Hippocampal formation (tissue), 2 donors: Measurements from ENCODE around the gene ZNF292.
"Not testable (repeated sequence)": the region's sequence is repeated elsewhere in the genome, so short reads cannot be mapped to it uniquely, and the experiment has no call there.

Experiments
- DNase-seq, 2 donors: peaks; one replicate each; lab custom pipeline; 2025; lab: John Stamatoyannopoulos, UW

The ZNF292 gene

DNA sequence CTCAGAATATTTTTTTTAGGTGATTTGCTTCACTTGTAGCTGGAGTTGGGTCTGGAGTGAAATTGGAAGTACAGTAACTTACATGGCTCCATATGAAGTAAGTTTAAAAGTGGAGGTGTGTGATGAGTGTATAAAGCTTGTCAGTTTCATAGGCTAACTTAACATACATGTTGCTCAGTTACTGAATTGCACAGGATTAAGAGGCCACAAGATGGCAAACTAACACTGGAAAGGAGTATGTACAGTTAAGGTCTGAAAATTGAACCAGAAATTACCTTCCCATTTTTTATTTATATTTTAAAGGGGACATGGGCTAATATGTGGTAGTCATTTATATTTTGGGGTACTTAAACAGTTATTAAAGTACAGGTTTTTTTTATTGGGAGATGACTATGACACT is 121.8 kb downstream of the ZNF292 start:
- DNase-seq: no peak

DNA sequence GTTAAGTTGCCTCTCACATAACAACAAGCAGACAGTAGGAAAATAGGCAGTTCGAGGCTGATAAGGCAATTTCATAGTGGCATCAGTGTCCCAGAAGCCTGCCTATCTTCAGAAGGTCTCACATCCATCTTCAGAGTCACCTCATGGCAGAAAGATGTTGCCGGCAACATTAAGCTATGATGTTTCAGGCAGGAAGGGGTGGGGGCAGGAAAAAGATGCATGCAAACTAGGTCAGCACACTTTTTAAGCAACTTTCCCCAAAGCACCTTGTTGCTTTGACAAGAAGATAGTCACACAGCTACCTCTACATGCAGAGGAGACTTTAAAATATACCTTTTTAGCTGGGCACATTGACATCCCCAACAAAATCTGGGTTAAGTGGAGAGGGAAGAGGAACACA is 123.8 kb downstream of the ZNF292 start:
- DNase-seq: no peak

DNA sequence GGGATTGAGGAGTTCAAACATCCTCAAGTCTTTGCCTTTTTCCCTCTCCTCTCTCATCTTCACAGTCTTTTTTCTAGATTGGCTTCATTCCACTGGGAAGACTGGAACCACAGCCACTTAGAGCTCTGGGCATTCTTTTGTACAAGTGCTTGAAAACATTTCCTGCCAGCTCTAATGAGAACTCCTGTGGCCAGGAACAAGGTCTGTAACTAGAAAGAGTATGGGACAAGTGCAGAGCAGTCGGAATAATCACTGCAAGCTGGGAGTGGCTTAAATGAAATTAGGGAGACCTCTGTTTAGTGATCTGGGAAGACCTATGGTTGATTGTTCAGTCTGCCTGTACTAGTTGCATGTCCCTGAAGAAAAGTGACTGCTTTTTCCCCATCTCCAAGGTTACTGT is 126.1 kb downstream of the ZNF292 start:
- no peak for DNase-seq

DNA sequence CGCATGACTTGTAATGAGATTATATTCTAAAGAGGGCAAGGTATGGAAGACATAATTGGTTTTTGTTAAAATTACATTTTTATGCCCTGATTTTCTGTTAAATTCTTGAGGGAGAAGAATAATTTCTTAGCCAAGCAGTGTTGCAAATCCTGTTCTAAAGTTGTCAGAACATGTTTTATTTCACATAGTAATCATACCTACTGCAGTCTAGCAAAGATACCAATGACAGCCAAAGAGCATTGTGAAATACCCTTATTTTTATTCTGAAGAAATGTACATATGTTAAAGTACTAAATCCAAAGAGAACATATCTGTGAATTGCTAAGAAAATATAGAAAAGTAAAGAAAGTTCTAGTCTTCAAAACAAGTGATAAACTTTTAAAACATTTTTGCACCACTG is 127.4 kb downstream of the ZNF292 start:
- DNase-seq: no peak

DNA sequence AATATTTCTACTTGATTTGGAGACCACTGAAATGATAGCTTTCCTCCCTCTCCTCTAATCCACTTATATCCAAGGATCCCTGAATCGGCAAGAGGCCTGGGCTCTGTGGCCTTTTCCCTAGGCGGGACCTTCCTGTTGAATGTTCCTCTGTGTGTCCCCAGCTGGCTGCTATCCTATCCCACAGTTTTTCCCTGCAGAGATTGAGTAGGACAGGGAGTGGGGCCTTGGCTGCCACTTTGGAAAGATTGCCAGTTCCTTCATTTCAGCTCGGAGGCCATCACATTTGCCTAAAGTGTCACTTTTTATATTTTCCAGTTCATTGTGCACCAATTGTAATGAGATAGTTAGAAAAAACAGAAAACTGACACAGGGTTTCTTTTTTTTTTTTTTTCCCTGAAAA is 128.1 kb downstream of the ZNF292 start:
- DNase-seq: no peak

DNA sequence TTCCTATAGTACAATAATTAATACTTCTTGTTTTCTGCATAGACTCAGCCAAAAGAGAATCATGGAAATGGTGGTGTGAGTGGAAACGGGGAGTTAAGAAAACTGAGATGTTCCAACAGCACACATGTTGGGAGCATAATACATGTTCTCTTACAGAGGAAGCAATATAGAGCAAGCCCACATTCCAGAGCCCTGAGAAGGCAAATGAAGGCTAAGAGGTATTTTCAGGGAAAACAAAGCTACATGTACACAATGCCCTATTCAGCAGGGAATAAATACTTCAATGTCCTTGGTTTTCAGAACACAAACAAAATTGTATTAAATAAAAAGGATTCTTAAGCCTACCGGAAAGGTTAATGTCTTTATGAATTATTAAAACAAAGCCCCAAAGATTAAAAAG is 131.9 kb downstream of the ZNF292 start:
- no peak for DNase-seq

DNA sequence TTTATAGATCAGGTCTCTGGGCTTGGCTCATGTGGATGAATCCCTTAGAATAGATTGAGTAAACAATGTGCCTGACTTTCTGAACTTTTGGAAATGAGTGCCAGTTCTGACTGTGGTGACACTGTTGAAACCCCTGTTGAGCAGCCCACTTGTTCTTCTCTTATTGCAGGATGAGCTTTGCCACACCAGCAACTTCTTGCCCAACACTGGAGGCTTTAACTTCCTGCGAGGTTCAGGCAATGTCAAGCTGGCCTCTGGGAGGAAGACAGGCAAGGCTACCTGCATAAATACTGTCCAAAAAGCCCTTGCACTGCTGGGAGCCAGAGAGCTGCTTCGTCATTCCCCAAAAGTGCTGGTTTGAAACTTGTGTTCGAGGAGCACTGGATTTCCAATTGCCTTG is 134.2 kb downstream of the ZNF292 start:
- no peak for DNase-seq

DNA sequence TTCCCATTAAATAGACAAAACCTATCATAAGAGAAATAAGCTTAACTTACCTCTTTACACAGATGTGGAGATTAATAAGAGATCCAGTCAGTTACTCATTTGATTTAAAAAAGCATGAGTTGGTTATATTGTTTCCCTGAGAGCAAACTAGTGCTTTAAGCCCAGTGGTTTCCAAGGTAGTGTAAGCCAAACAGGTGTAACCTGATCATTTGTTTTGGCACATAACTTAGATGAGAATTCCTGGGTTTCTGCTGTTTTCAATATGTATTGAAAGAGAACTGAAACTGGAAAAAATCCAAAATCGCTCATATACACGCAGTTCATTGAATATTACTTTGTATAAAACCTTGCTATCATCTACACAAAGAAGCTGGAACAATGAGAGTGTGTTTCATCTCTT is 136.5 kb downstream of the ZNF292 start:
- no peak for DNase-seq

DNA sequence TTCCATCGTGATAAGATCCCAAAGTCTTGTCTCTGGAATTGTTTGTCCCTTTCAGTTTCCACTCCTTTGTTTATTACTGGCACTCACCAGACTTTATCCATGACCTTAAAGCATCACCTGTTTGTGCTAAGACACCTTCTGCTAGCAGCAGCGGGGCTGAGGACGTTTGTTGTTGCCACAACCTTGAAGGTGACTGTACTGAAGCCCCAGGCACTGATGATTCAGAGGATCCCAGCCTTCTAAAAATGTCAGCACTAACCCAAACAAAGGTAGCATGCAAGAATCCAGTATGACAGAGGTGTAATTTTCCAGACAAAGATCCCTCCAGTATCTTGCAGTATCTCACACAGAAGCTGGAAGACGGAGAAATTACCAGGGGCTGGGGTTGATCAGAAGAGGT is 138.2 kb downstream of the ZNF292 start:
- no peak for DNase-seq

DNA sequence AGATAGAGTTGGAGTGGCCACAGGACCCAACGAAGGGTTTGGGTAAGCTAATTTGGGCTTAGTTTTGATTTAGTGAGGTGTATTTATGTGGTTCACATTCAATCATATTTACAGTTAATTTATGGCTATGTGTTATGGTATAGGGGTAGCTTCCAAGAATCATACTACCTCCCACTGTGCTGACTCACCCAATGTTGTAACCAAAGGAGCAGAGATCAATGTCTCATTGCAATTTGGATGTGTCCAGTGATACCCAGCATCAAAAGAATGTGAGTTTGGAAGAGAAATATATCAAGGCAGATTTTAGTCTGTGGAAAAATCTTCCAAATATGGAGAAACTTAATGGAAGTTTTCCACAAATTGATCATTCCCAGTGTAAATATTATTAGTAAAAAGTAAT is 141.8 kb downstream of the ZNF292 start:
- DNase-seq: no peak

DNA sequence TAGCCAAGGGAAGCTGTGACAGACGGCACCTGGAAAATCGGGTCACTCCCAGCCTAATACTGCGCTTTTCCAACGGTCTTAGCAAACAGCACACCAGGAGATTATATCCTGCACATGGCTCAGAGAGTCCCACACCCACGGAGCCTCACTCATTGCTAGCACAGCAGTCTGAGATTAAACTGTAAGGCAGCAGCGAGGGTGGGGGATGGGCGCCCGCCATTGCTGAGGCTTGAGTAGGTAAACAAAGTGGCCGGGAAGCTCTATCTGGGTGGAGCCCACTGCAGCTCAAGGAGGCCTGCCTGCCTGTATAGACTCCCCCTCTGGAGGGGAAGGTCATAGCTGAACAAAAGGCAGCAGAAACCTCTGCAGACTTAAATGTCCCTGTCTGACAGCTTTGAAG is 145.9 kb downstream of the ZNF292 start:
- not testable (repeated sequence) for DNase-seq

DNA sequence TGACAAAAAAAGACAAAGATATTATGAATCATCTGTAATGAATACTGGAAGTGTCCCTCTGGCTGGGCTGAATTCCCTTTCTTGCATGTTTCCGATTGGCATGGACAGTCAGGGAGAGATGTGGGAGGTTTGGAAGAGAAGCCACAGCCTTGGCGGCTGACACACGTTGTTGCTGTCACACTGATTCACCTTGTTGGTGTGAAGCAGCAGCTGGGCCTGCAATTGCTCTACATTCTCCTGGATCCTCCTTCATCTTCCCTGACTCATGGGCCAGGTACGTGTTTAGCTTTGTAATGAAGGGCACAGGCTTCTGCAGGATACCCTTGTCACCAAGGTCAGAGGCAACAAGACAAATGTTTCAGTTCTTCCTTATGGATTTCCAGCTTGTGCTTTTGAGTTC is 153.6 kb downstream of the ZNF292 start:
- DNase-seq: no peak

DNA sequence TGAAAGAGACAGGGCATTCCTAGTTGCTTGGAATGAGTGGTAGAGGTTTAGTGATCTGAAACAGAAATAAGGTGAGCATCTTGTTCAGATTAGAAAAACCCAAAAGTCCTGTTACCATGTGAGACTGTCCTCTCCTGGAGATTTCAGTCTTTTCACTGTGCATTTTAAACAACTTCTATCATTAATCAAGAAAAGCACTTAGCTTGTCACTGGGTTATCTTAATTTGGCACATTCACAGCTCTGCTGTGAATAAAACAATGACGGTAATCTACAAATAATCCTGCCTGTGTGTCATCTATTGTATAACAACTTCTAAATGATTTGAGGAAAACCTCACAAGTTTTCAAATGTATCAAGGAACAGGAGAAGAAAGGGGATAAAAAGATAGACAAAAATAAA is 157.5 kb downstream of the ZNF292 start:
- DNase-seq: no peak
